GM21786 (cell line): ENCODE data around the gene KSR1.
A peak's percentile ranks its signal among the peaks of the same experiment; 100 is the strongest.
"Not testable (repeated sequence)": the region's sequence is repeated elsewhere in the genome, so short reads cannot be mapped to it uniquely, and the experiment has no call there.

ENCODE experiments used
- ATAC-seq: cut with Tn5 transposase; IDR thresholded peaks from one replicate; pipeline ENCODE4 v1.9.1; 2021; ENCODE audit not compliant: unreplicated experiment

KSR1 gene

GRCh38 chr17:27651411-27652345, 195.4 kb downstream of the KSR1 start:
- ATAC-seq: no peak

- not testable (repeated sequence) for ATAC-seq
These were observed 197.3 kb downstream of the KSR1 start for GRCh38 chr17:27653449-27653971.

GRCh38 chr17:27654136-27654535, 197.9 kb downstream of the KSR1 start:
- ATAC-seq: no peak

GRCh38 chr17:27654654-27655524, 198.6 kb downstream of the KSR1 start:
- peak; percentile 69 for ATAC-seq

GRCh38 chr17:27655525-27656111, 199.4 kb downstream of the KSR1 start:
- not testable (repeated sequence) for ATAC-seq

GRCh38 chr17:27656620-27657019, 200.4 kb downstream of the KSR1 start:
- ATAC-seq: not testable (repeated sequence)

- no peak for ATAC-seq
These were observed 201.4 kb downstream of the KSR1 start for GRCh38 chr17:27657620-27658019.

- no peak for ATAC-seq
These were observed 203.4 kb downstream of the KSR1 start for GRCh38 chr17:27659683-27660082.

GRCh38 chr17:27660436-27660835, 204.2 kb downstream of the KSR1 start:
- no peak for ATAC-seq

- ATAC-seq: no peak
These were observed 207.8 kb downstream of the KSR1 start for GRCh38 chr17:27663936-27664605.

- ATAC-seq: no peak
These were observed 208.3 kb downstream of the KSR1 start for GRCh38 chr17:27664606-27664965.

- no peak for ATAC-seq
These were observed 209.3 kb downstream of the KSR1 start for GRCh38 chr17:27665549-27665948.

- ATAC-seq: not testable (repeated sequence)
These were observed 210.0 kb downstream of the KSR1 start for GRCh38 chr17:27666270-27666669.

- no peak for ATAC-seq
These were observed 210.7 kb downstream of the KSR1 start for GRCh38 chr17:27666831-27667560.

GRCh38 chr17:27667656-27668487, 211.6 kb downstream of the KSR1 start:
- no peak for ATAC-seq

GRCh38 chr17:27668488-27668823, 212.2 kb downstream of the KSR1 start:
- ATAC-seq: no peak

- no peak for ATAC-seq
These were observed 212.9 kb downstream of the KSR1 start for GRCh38 chr17:27669136-27669535.

- ATAC-seq: no peak
These were observed 213.6 kb downstream of the KSR1 start for GRCh38 chr17:27669850-27670249.
